Measurements from ENCODE around the gene PCDHGA2.
"Not testable (repeated sequence)": the region's sequence is repeated elsewhere in the genome, so short reads cannot be mapped to it uniquely, and the experiment has no call there.

The PCDHGA2 gene

GRCh38 chr5:141338538-141339306 lies at the start of gene PCDHGA2:
Gene PCDHGA2, plus strand, starts transcription at chr5:141338760.
- Mint-ChIP-seq H3K4me1 (no peaks in the 10 kb centered on the region), H3K27me3 (peaks cover 95% of the 10 kb centered on the region), H3K27ac (no peak within 1 kb of the TSS), H3K9me3 (peaks cover 56 to 62% of the 10 kb centered on the region in 2 donors), H3K4me3 (peak within 1 kb of the TSS; percentile 56 to 61)
- DNase-seq (no peak), ATAC-seq (no peak)

GRCh38 chr5:141298376-141298775 lies 40.2 kb upstream of the PCDHGA2 start:
- Mint-ChIP-seq H3K27ac (no peak overlapping the region), H3K4me1 (no peaks in the 10 kb centered on the region), H3K27me3 (no peaks in the 10 kb centered on the region), H3K4me3 (no peak overlapping the region), H3K9me3 (peaks cover 54 to 57% of the 10 kb centered on the region in 2 donors)
- ATAC-seq, result no peak
- DNase-seq, result no peak

GRCh38 chr5:141303756-141304155 lies 34.8 kb upstream of the PCDHGA2 start, which contains the start of gene SLC25A2:
Gene SLC25A2, minus strand, starts transcription at chr5:141304049. Its CDS starts 184 bp downstream, at chr5:141303865.
- Mint-ChIP-seq H3K27me3 (no peaks in the 10 kb centered on the region), H3K27ac (no peak within 1 kb of the TSS), H3K9me3 (peaks cover 41 to 48% of the 10 kb centered on the region in 2 donors), H3K4me1 (no peaks in the 10 kb centered on the region), H3K4me3 (no peak within 1 kb of the TSS)
- DNase-seq (no peak), ATAC-seq (no peak)

GRCh38 chr5:141306630-141307029 lies 31.9 kb upstream of the PCDHGA2 start:
- Mint-ChIP-seq H3K27ac (no peak overlapping the region), H3K9me3 (peaks cover 35 to 59% of the 10 kb centered on the region in 2 donors), H3K4me1 (peaks cover 2% of the 10 kb centered on the region), H3K4me3 (no peak overlapping the region), H3K27me3 (no peaks in the 10 kb centered on the region)
- DNase-seq, result no peak
- no peak for ATAC-seq

- Mint-ChIP-seq H3K27me3 (no peaks in the 10 kb centered on the region), H3K27ac (no peak overlapping the region), H3K9me3 (peaks cover 38 to 66% of the 10 kb centered on the region in 2 donors), H3K4me3 (no peak overlapping the region), H3K4me1 (peaks cover 11% of the 10 kb centered on the region)
- DNase-seq (no peak), ATAC-seq (no peak)
Measured at GRCh38 chr5:141313711-141314110, 24.8 kb upstream of the PCDHGA2 start.

- DNase-seq, ATAC-seq, H3K27me3 Mint-ChIP-seq, H3K27ac Mint-ChIP-seq, H3K4me3 Mint-ChIP-seq: not testable (repeated sequence)
- Mint-ChIP-seq H3K9me3 (peaks cover 43 to 62% of the 10 kb centered on the region in 2 donors), H3K4me1 (peaks cover 22% of the 10 kb centered on the region)
Measured at GRCh38 chr5:141316963-141317362, 21.6 kb upstream of the PCDHGA2 start.

- Mint-ChIP-seq H3K4me1 (peaks cover 22% of the 10 kb centered on the region), H3K27me3 (no peaks in the 10 kb centered on the region), H3K4me3 (peak overlapping the region; percentile 96 to 99), H3K9me3 (peaks cover 36 to 50% of the 10 kb centered on the region in 2 donors), H3K27ac (no peak overlapping the region)
- no peak for DNase-seq
- no peak for ATAC-seq
Measured at GRCh38 chr5:141319202-141319601, 19.4 kb upstream of the PCDHGA2 start.

- DNase-seq (no peak), ATAC-seq (no peak)
- no peaks in the 10 kb centered on the region for H3K27me3 Mint-ChIP-seq
- H3K27ac Mint-ChIP-seq, result peak overlapping the region; percentile 100
- peaks cover 22% of the 10 kb centered on the region for H3K4me1 Mint-ChIP-seq
- peak overlapping the region; percentile 96 to 99 for H3K4me3 Mint-ChIP-seq
- H3K9me3 Mint-ChIP-seq, result peaks cover 33 to 45% of the 10 kb centered on the region in 2 donors
Measured at GRCh38 chr5:141319699-141320098, 18.9 kb upstream of the PCDHGA2 start.

- H3K4me3 Mint-ChIP-seq, result peak within 1 kb of the TSS; percentile 96 to 99
- ATAC-seq, result peak; percentile 97
- peaks cover 22% of the 10 kb centered on the region for H3K4me1 Mint-ChIP-seq
- DNase-seq, result peak; percentile 91 to 94
- peaks cover 25 to 37% of the 10 kb centered on the region in 2 donors for H3K9me3 Mint-ChIP-seq
- peak within 1 kb of the TSS; percentile 100 for H3K27ac Mint-ChIP-seq
- no peaks in the 10 kb centered on the region for H3K27me3 Mint-ChIP-seq
Measured at GRCh38 chr5:141320225-141321169, 18.1 kb upstream of the PCDHGA2 start, which contains the start of gene TAF7. Gene TAF7, minus strand, starts transcription at chr5:141320784. Its CDS starts 740 bp downstream, at chr5:141320044.

GRCh38 chr5:141322261-141322660 lies 16.3 kb upstream of the PCDHGA2 start:
- no peak for ATAC-seq
- peaks cover 12% of the 10 kb centered on the region for H3K27me3 Mint-ChIP-seq
- peak overlapping the region in 1 of 2 donors; percentile 99 for H3K4me3 Mint-ChIP-seq
- H3K9me3 Mint-ChIP-seq, result peaks cover 21 to 31% of the 10 kb centered on the region in 2 donors
- H3K27ac Mint-ChIP-seq, result no peak overlapping the region
- DNase-seq, result no peak
- H3K4me1 Mint-ChIP-seq, result peaks cover 32% of the 10 kb centered on the region

- H3K4me1 Mint-ChIP-seq, result peaks cover 10% of the 10 kb centered on the region
- ATAC-seq (peak; percentile 96), DNase-seq (peak; percentile 46 to 76)
- peaks cover 4 to 7% of the 10 kb centered on the region in 2 donors for H3K9me3 Mint-ChIP-seq
- peaks cover 35% of the 10 kb centered on the region for H3K27me3 Mint-ChIP-seq
- peak overlapping the region; percentile 75 to 95 for H3K27ac Mint-ChIP-seq
- peak overlapping the region; percentile 92 to 94 for H3K4me3 Mint-ChIP-seq
Measured at GRCh38 chr5:141326088-141326854, 12.3 kb upstream of the PCDHGA2 start.

GRCh38 chr5:141328231-141328630 lies 10.3 kb upstream of the PCDHGA2 start:
- no peak for ATAC-seq
- peaks cover 9 to 10% of the 10 kb centered on the region in 2 donors for H3K9me3 Mint-ChIP-seq
- H3K27me3 Mint-ChIP-seq, result peaks cover 54% of the 10 kb centered on the region
- no peak overlapping the region for H3K27ac Mint-ChIP-seq
- H3K4me3 Mint-ChIP-seq, result no peak overlapping the region
- DNase-seq, result peak in 1 of 2 donors; percentile 22
- H3K4me1 Mint-ChIP-seq, result peaks cover 10% of the 10 kb centered on the region

GRCh38 chr5:141330299-141331080 lies 8.1 kb upstream of the PCDHGA2 start, which contains the start of gene PCDHGA1:
Gene PCDHGA1, plus strand, starts transcription at chr5:141330514.
- Mint-ChIP-seq H3K9me3 (peaks cover 22 to 26% of the 10 kb centered on the region in 2 donors), H3K4me1 (peaks cover 10% of the 10 kb centered on the region), H3K4me3 (peak within 1 kb of the TSS in 1 of 2 donors; percentile 42), H3K27ac (no peak within 1 kb of the TSS), H3K27me3 (peaks cover 76% of the 10 kb centered on the region)
- peak; percentile 50 for ATAC-seq
- DNase-seq, result no peak

- Mint-ChIP-seq H3K27me3 (peaks cover 81% of the 10 kb centered on the region), H3K9me3 (peaks cover 37 to 42% of the 10 kb centered on the region in 2 donors)
- not testable (repeated sequence) for ATAC-seq, H3K27ac Mint-ChIP-seq, DNase-seq, H3K4me1 Mint-ChIP-seq, H3K4me3 Mint-ChIP-seq
Measured at GRCh38 chr5:141332571-141332970, 6.0 kb upstream of the PCDHGA2 start.
